SK-N-SH treated with all-trans-retinoic acid at 6 μM for 48 hours (cell line): Measurements from ENCODE around the gene ASB7.

Experiments
- ATAC-seq: fragments of 200-7000 bp; cut with Tn5 transposase; 3 replicates; pipeline ENCODE4 v1.9.1; 2020; ENCODE audit warnings: mild to moderate bottlenecking, moderate library complexity
- ARNTL ChIP-seq: fragments of 450-650 bp; formaldehyde crosslinking; IDR thresholded peaks from 2 replicates; pipeline ENCODE4 v1.5.0; 2020; ENCODE audit warnings: low read depth, mild to moderate bottlenecking, moderate library complexity, borderline replicate concordance
- BACH2 ChIP-seq: fragments of 250-450 bp; sonication (Bioruptor Pico); IDR thresholded peaks from 2 replicates; pipeline ENCODE4 v1.9.0; 2021; ENCODE audit warnings: mild to moderate bottlenecking, borderline replicate concordance
- ESRRG ChIP-seq: fragments of 250-450 bp; sonication (Bioruptor Pico); IDR thresholded peaks from 2 replicates; pipeline ENCODE4 v1.6.1; 2021; ENCODE audit warnings: mild to moderate bottlenecking
- GLIS3 ChIP-seq: fragments of 250-450 bp; sonication (Bioruptor Pico); IDR thresholded peaks from 2 replicates; pipeline ENCODE4 v1.5.0; 2020; ENCODE audit warnings: mild to moderate bottlenecking, moderate library complexity
- ISL1 ChIP-seq: fragments of 250-450 bp; sonication (Bioruptor Pico); IDR thresholded peaks from 2 replicates; pipeline ENCODE4 v2.1.2; 2022; ENCODE audit warnings: mild to moderate bottlenecking, moderate library complexity
- OSR1 ChIP-seq: fragments of 250-450 bp; sonication (Bioruptor Pico); IDR thresholded peaks from 2 replicates; pipeline ENCODE4 v1.8.0; 2022; ENCODE audit warnings: moderate library complexity, mild to moderate bottlenecking, inconsistent platforms
- PPARA ChIP-seq: fragments of 250-450 bp; sonication (Bioruptor Pico); IDR thresholded peaks from 2 replicates; pipeline ENCODE4 v1.5.0; 2020; ENCODE audit warnings: mild to moderate bottlenecking, borderline replicate concordance
- RARB ChIP-seq: fragments of 250-450 bp; sonication (Bioruptor Pico); IDR thresholded peaks from 2 replicates; pipeline ENCODE4 v1.8.0; 2021; ENCODE audit warnings: mild to moderate bottlenecking, moderate library complexity
- SNAI2 ChIP-seq: fragments of 250-450 bp; sonication (Bioruptor Pico); IDR thresholded peaks from 2 replicates; pipeline ENCODE4 v1.5.0; 2020; ENCODE audit warnings: mild to moderate bottlenecking, moderate library complexity
- TCF4 ChIP-seq: fragments of 250-450 bp; sonication (Bioruptor Pico); IDR thresholded peaks from 2 replicates; pipeline ENCODE4 v1.8.0; 2021; ENCODE audit warnings: mild to moderate bottlenecking, moderate library complexity, borderline replicate concordance
- TOX ChIP-seq: fragments of 250-450 bp; sonication (Bioruptor Pico); IDR thresholded peaks from 2 replicates; pipeline ENCODE4 v1.8.0; 2021; ENCODE audit warnings: mild to moderate bottlenecking, moderate library complexity, borderline replicate concordance
- ZC3H10 ChIP-seq: fragments of 250-450 bp; sonication (Bioruptor Pico); IDR thresholded peaks from 2 replicates; pipeline ENCODE4 v1.5.1; 2021; ENCODE audit warnings: mild to moderate bottlenecking, moderate library complexity
- ZFP3 ChIP-seq: fragments of 250-450 bp; sonication (Bioruptor Pico); IDR thresholded peaks from 2 replicates; pipeline ENCODE4 v1.5.0; 2020; ENCODE audit warnings: mild to moderate bottlenecking, moderate library complexity
- ZNF565 ChIP-seq: fragments of 450-650 bp; formaldehyde crosslinking; conservative IDR thresholded peaks from 2 replicates; pipeline ENCODE4 v1.5.0; 2020; ENCODE audit warnings: low read depth, mild to moderate bottlenecking, moderate library complexity
- ZNF70 ChIP-seq: fragments of 450-650 bp; formaldehyde crosslinking; IDR thresholded peaks from 2 replicates; pipeline ENCODE4 v1.5.0; 2020; ENCODE audit warnings: mild to moderate bottlenecking, moderate library complexity
- ZNF8 ChIP-seq: fragments of 450-650 bp; formaldehyde crosslinking; IDR thresholded peaks from 2 replicates; pipeline ENCODE4 v1.5.0; 2020; ENCODE audit warnings: mild to moderate bottlenecking, moderate library complexity
- TF ChIP-seq, protein P1 (sequence below): fragments of 250-450 bp; sonication (Bioruptor Pico); IDR thresholded peaks from 2 replicates; pipeline ENCODE4 v1.8.0; 2020; ENCODE audit warnings: mild to moderate bottlenecking, moderate library complexity, borderline replicate concordance
- TF ChIP-seq, protein P2 (sequence below): fragments of 250-450 bp; sonication (Bioruptor Pico); IDR thresholded peaks from 2 replicates; pipeline ENCODE4 v1.5.0; 2020; ENCODE audit warnings: mild to moderate bottlenecking, moderate library complexity
- TF ChIP-seq, protein P3 (sequence below): fragments of 250-450 bp; sonication (Bioruptor Pico); IDR thresholded peaks from 2 replicates; pipeline ENCODE4 v1.5.1; 2021; ENCODE audit warnings: mild to moderate bottlenecking, moderate library complexity
- TF ChIP-seq, protein P4 (sequence below): fragments of 250-450 bp; sonication (Bioruptor Pico); IDR thresholded peaks from 2 replicates; pipeline ENCODE4 v1.8.0; 2021; ENCODE audit warnings: low read depth, mild to moderate bottlenecking, moderate library complexity, borderline replicate concordance

Gene ASB7

DNA sequence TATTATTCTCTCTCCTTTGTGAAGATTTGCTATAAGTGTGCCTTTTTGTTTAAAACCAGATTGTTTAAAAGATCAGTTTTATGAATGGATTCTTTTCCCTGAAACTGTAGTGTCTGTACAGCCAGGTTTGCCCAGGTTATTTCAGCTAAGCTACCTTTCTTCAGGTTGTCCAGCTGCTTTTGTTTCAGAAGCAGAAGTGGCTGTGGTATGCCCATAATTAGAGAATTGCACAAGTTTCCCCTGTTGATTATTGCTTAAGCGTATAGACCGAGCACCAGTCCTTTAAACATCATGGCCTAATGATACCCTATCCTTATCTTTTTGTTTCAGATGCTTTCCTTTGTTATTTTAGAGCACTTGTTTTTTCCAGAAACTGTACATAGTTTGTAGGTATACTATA, 10.2 kb downstream of the ASB7 start:
- no peak for ATAC-seq
- TF ChIP-seq ZNF565 (no peak), ZC3H10 (CRISPR knock-in tag) (no peak), TCF4 (no peak), TOX (CRISPR knock-in tag) (no peak), RARB (CRISPR knock-in tag) (no peak), ZNF70 (CRISPR knock-in tag) (no peak), PPARA (no peak), BACH2 (CRISPR knock-in tag) (no peak), ZNF8 (CRISPR knock-in tag) (no peak)
- TF ChIP-seq, protein P1, sequence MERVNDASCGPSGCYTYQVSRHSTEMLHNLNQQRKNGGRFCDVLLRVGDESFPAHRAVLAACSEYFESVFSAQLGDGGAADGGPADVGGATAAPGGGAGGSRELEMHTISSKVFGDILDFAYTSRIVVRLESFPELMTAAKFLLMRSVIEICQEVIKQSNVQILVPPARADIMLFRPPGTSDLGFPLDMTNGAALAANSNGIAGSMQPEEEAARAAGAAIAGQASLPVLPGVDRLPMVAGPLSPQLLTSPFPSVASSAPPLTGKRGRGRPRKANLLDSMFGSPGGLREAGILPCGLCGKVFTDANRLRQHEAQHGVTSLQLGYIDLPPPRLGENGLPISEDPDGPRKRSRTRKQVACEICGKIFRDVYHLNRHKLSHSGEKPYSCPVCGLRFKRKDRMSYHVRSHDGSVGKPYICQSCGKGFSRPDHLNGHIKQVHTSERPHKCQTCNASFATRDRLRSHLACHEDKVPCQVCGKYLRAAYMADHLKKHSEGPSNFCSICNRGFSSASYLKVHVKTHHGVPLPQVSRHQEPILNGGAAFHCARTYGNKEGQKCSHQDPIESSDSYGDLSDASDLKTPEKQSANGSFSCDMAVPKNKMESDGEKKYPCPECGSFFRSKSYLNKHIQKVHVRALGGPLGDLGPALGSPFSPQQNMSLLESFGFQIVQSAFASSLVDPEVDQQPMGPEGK, result no peak
- TF ChIP-seq, protein P2, sequence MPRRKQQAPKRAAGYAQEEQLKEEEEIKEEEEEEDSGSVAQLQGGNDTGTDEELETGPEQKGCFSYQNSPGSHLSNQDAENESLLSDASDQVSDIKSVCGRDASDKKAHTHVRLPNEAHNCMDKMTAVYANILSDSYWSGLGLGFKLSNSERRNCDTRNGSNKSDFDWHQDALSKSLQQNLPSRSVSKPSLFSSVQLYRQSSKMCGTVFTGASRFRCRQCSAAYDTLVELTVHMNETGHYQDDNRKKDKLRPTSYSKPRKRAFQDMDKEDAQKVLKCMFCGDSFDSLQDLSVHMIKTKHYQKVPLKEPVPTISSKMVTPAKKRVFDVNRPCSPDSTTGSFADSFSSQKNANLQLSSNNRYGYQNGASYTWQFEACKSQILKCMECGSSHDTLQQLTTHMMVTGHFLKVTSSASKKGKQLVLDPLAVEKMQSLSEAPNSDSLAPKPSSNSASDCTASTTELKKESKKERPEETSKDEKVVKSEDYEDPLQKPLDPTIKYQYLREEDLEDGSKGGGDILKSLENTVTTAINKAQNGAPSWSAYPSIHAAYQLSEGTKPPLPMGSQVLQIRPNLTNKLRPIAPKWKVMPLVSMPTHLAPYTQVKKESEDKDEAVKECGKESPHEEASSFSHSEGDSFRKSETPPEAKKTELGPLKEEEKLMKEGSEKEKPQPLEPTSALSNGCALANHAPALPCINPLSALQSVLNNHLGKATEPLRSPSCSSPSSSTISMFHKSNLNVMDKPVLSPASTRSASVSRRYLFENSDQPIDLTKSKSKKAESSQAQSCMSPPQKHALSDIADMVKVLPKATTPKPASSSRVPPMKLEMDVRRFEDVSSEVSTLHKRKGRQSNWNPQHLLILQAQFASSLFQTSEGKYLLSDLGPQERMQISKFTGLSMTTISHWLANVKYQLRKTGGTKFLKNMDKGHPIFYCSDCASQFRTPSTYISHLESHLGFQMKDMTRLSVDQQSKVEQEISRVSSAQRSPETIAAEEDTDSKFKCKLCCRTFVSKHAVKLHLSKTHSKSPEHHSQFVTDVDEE (CRISPR knock-in tag), result no peak

DNA sequence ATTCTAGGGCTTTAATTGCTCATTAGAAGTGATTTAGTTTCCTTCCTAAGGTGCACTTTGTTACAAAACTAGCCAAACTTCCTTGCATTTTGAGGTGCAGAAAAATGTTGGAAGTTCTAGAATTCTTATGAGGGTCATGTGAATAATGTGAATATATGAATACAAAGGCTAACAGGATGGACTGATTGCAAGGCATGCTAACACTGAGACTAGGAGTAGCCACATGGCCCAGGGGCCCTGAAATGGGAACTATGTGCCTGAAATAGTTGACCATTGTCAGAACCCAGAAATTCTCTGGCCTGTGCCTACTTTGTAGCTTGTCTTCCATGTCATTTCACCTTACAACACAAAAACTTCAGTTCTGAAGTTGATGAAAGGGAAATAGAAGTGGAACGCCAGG, 10.8 kb downstream of the ASB7 start:
- TF ChIP-seq PPARA (no peak), OSR1 (no peak), GLIS3 (CRISPR knock-in tag) (no peak), SNAI2 (CRISPR knock-in tag) (no peak), ZC3H10 (CRISPR knock-in tag) (no peak), BACH2 (CRISPR knock-in tag) (no peak), ZNF8 (CRISPR knock-in tag) (no peak), ARNTL (CRISPR knock-in tag) (no peak), ISL1 (CRISPR knock-in tag) (no peak), ESRRG (no peak)
- TF ChIP-seq, protein P3, sequence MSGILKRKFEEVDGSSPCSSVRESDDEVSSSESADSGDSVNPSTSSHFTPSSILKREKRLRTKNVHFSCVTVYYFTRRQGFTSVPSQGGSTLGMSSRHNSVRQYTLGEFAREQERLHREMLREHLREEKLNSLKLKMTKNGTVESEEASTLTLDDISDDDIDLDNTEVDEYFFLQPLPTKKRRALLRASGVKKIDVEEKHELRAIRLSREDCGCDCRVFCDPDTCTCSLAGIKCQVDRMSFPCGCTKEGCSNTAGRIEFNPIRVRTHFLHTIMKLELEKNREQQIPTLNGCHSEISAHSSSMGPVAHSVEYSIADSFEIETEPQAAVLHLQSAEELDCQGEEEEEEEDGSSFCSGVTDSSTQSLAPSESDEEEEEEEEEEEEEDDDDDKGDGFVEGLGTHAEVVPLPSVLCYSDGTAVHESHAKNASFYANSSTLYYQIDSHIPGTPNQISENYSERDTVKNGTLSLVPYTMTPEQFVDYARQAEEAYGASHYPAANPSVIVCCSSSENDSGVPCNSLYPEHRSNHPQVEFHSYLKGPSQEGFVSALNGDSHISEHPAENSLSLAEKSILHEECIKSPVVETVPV (CRISPR knock-in tag), result no peak
- TF ChIP-seq, protein P2 (CRISPR knock-in tag), result no peak
- ATAC-seq, result no peak

DNA sequence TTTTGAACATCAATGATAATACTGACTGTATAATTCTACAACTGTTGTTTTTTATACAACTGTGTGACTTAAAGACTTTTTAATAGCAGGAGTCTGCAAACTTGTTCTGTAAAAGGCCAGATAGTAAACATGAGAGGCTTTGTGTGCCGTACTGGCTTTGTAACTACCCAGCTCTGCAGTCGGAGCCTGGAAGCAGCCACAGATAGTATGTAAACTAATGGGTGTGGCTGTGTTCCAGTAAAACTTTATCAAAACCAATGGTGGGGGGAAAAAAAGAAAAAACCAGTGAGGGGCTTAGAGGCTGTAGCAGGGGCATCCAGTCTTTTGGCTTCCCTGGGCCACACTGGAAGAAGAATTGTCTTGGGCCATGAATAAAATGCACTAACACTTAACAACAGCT, 11.9 kb downstream of the ASB7 start:
- TF ChIP-seq TCF4 (no peak), ZNF70 (CRISPR knock-in tag) (no peak)
- TF ChIP-seq, protein P4, sequence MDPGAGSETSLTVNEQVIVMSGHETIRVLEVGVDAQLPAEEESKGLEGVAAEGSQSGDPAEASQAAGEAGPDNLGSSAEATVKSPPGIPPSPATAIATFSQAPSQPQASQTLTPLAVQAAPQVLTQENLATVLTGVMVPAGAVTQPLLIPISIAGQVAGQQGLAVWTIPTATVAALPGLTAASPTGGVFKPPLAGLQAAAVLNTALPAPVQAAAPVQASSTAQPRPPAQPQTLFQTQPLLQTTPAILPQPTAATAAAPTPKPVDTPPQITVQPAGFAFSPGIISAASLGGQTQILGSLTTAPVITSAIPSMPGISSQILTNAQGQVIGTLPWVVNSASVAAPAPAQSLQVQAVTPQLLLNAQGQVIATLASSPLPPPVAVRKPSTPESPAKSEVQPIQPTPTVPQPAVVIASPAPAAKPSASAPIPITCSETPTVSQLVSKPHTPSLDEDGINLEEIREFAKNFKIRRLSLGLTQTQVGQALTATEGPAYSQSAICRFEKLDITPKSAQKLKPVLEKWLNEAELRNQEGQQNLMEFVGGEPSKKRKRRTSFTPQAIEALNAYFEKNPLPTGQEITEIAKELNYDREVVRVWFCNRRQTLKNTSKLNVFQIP, result no peak
- TF ChIP-seq, all 23 proteins: peak for 0
- no peak for ATAC-seq

DNA sequence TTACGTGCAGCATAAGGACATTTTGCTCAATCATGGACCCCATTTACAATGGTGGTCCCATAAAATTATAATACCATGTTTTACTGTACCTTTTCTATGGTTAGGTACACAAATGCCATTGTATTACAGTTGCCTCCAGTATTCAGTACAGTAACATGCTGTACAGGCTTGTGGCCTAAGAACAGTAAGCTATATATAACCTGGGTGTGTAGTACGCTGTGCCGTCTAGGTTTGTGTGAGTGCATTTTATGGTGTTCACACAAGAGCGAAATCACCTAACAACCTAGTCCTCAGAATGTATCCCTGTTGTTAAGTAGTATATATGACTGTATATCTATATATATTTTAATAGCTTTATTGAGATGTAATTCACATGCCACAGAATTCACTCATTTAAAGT, 12.5 kb downstream of the ASB7 start:
- ATAC-seq, result no peak
- TF ChIP-seq ZNF70 (CRISPR knock-in tag) (no peak), ZNF565 (no peak), OSR1 (no peak), BACH2 (CRISPR knock-in tag) (no peak), RARB (CRISPR knock-in tag) (no peak), ZFP3 (CRISPR knock-in tag) (no peak)
- TF ChIP-seq, protein P2 (CRISPR knock-in tag), result no peak
- TF ChIP-seq, protein P3 (CRISPR knock-in tag), result no peak
